ENCODE results near the gene WDFY4.

DNA sequence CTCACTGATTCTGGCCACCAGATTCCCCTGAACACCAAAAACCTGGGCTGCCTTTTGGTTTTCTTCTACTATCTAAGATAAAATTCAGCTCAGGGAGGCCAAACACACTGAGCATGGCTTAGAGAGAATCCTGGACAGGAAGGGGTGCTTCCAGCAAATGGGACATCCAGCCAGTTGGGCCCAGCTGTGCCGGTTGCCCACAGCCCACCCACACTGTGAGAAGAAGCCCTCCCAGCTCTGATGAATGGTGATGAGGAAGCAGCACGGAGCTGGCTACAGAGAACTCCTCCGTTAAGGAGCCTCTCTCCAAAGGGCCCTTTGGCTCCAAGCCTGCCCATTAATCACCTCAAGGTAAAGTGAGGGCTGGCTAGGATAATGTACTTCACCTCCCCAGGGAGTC lies 239.1 kb downstream of the WDFY4 start:
- TF ChIP-seq, protein P1, sequence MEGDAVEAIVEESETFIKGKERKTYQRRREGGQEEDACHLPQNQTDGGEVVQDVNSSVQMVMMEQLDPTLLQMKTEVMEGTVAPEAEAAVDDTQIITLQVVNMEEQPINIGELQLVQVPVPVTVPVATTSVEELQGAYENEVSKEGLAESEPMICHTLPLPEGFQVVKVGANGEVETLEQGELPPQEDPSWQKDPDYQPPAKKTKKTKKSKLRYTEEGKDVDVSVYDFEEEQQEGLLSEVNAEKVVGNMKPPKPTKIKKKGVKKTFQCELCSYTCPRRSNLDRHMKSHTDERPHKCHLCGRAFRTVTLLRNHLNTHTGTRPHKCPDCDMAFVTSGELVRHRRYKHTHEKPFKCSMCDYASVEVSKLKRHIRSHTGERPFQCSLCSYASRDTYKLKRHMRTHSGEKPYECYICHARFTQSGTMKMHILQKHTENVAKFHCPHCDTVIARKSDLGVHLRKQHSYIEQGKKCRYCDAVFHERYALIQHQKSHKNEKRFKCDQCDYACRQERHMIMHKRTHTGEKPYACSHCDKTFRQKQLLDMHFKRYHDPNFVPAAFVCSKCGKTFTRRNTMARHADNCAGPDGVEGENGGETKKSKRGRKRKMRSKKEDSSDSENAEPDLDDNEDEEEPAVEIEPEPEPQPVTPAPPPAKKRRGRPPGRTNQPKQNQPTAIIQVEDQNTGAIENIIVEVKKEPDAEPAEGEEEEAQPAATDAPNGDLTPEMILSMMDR (conservative IDR thresholded peaks at IDR 0.05 in 1 of 2, IDR thresholded peaks at IDR 0.05 in 1 of 2; ENCODE audit: extremely low read depth in 1 of 2, insufficient read depth in 1 of 2, low read depth in 1 of 2, low read length in 2 of 2) = no peak
- no peak for TF ChIP-seq EZH2 (IDR thresholded peaks at IDR 0.05; ENCODE audit: borderline replicate concordance, low read length)

Measured in mammary epithelial cell (primary cell).